GM06990 (cell line): Measurements from ENCODE around the gene CDCP1.

ENCODE experiments used
- DNase-seq: peaks from one replicate; pipeline ENCODE4 v3.0.0-alpha.2; 2011; ENCODE audit not compliant: insufficient read length; ENCODE audit errors: extremely low read depth
- H3K27me3 ChIP-seq: replicated peaks from 2 replicates; pipeline ENCODE4 v1.6.0; 2011; ENCODE audit warnings: low read length; ENCODE audit not compliant: control insufficient read depth, insufficient read depth
- H3K36me3 ChIP-seq: 2 replicates; pipeline ENCODE4 v1.5.1; 2011; ENCODE audit warnings: low read length; ENCODE audit not compliant: control insufficient read depth, insufficient read depth
- H3K4me3 ChIP-seq: replicated peaks from 2 replicates; pipeline ENCODE4 v1.5.1; 2011; ENCODE audit warnings: low read depth, mild to moderate bottlenecking, control low read depth, low read length
- CTCF ChIP-seq: IDR thresholded peaks from 2 replicates; pipeline ENCODE4 v1.5.1; 2011; ENCODE audit warnings: low read length, control low read depth, mild to moderate bottlenecking, inconsistent platforms; ENCODE audit not compliant: insufficient read depth, poor library complexity, severe bottlenecking

CDCP1 gene

GRCh38 chr3:45145681-45146614, at the start of gene CDCP1:
Gene CDCP1 (minus strand): TSS chr3:45146378. CDS start chr3:45146287, 91 bp downstream.
- Histone ChIP-seq H3K27me3 (no peaks in the 10 kb centered on the region), H3K36me3 (no peaks in the 10 kb centered on the region), H3K4me3 (no peak within 1 kb of the TSS)
- no peak for DNase-seq
- no peak for TF ChIP-seq CTCF

GRCh38 chr3:45194791-45195190, 48.6 kb upstream of the CDCP1 start:
- Histone ChIP-seq H3K36me3 (no peaks in the 10 kb centered on the region), H3K27me3 (no peaks in the 10 kb centered on the region), H3K4me3 (no peak overlapping the region)
- DNase-seq: no peak
- TF ChIP-seq CTCF: no peak

GRCh38 chr3:45191924-45192417, 45.8 kb upstream of the CDCP1 start:
- no peak for DNase-seq
- TF ChIP-seq CTCF: no peak
- H3K4me3 ChIP-seq: no peak overlapping the region
- no peaks in the 10 kb centered on the region for H3K36me3 ChIP-seq
- H3K27me3 ChIP-seq: no peaks in the 10 kb centered on the region

- TF ChIP-seq CTCF: no peak
- DNase-seq: no peak
- Histone ChIP-seq H3K4me3 (no peak overlapping the region), H3K36me3 (no peaks in the 10 kb centered on the region), H3K27me3 (no peaks in the 10 kb centered on the region; the same call in 1 of the 2 replicates)
These were observed 45.2 kb upstream of the CDCP1 start for GRCh38 chr3:45191424-45191823.

- no peak for TF ChIP-seq CTCF
- Histone ChIP-seq H3K36me3 (no peaks in the 10 kb centered on the region), H3K27me3 (no peaks in the 10 kb centered on the region; the same call in 1 of the 2 replicates), H3K4me3 (no peak overlapping the region)
- no peak for DNase-seq
These were observed 42.8 kb upstream of the CDCP1 start for GRCh38 chr3:45188719-45189659.
